HFFc6 (cell line): ENCODE data around the gene ZFYVE28. TPM values are rescaled to one million over a fixed set of nuclear protein-coding genes. Genes with fewer than 3 reads are reported as not detected.
"Not testable (repeated sequence)": the region's sequence is repeated elsewhere in the genome, so short reads cannot be mapped to it uniquely, and the experiment has no call there.

Experiments
- DNase-seq: peaks from one replicate; pipeline ENCODE4 v3.0.0-alpha.2; 2018
- H3K27ac Mint-ChIP-seq: 2 replicates; pipeline ENCODE4 v1.8.0; 2020; ENCODE audit warnings: mild to moderate bottlenecking, mixed read lengths
- H3K27me3 Mint-ChIP-seq: 2 replicates; pipeline ENCODE4 v1.8.0; 2021; ENCODE audit warnings: mild to moderate bottlenecking, moderate library complexity, mixed read lengths; ENCODE audit not compliant: insufficient read depth
- H3K36me3 Mint-ChIP-seq: 2 replicates; pipeline ENCODE4 v1.8.0; 2021; ENCODE audit warnings: low read depth, mixed read lengths
- H3K4me1 Mint-ChIP-seq: 2 replicates; pipeline ENCODE4 v1.8.0; 2020; ENCODE audit warnings: low read depth, mixed read lengths
- H3K4me3 Mint-ChIP-seq: 2 replicates; pipeline ENCODE4 v1.8.0; 2020; ENCODE audit warnings: mild to moderate bottlenecking, moderate library complexity, mixed read lengths
- H3K9me3 Mint-ChIP-seq: 2 replicates; pipeline ENCODE4 v1.8.0; 2020; ENCODE audit warnings: mild to moderate bottlenecking, mixed read lengths
- CTCF ChIP-seq: fragments of 200-600 bp; sonication (generic); IDR thresholded peaks from 2 replicates; pipeline ENCODE4 v1.5.0; 2021; ENCODE audit warnings: antibody characterized with exemption, mild to moderate bottlenecking
- total RNA-seq, 6 experiments: library from RNA; stranded (reverse); fragmentation: NEBNext Ultra II Directional; extraction: Animal tissue kit (Norgen Biotek cat#: 25700); gene quantifications; 2 replicates in 1 of 6; 3 replicates in 5 of 6; pipeline ENCODE4 v1.2.3, GENCODE V29; 2021

The ZFYVE28 gene
- total RNA-seq, 6 experiments from 2014 or later = 1.8 to 5.4 (median 2.2) TPM

- no peaks in the 10 kb centered on the region for H3K36me3 Mint-ChIP-seq
- TF ChIP-seq CTCF = no peak
- no peaks in the 10 kb centered on the region for H3K9me3 Mint-ChIP-seq
- H3K4me3 Mint-ChIP-seq = no peak overlapping the region
- DNase-seq = no peak
- peaks cover 6% of the 10 kb centered on the region for H3K4me1 Mint-ChIP-seq
- H3K27me3 Mint-ChIP-seq = peaks cover 61% of the 10 kb centered on the region
- H3K27ac Mint-ChIP-seq = no peak overlapping the region
Observed at GRCh38 chr4:2387218-2387617, 31.2 kb downstream of the ZFYVE28 start.

- no peak for TF ChIP-seq CTCF
- no peak overlapping the region for H3K4me3 Mint-ChIP-seq
- H3K4me1 Mint-ChIP-seq = peaks cover 6% of the 10 kb centered on the region
- H3K36me3 Mint-ChIP-seq = no peaks in the 10 kb centered on the region
- H3K27ac Mint-ChIP-seq = no peak overlapping the region
- H3K9me3 Mint-ChIP-seq = no peaks in the 10 kb centered on the region
- H3K27me3 Mint-ChIP-seq = peaks cover 61% of the 10 kb centered on the region
- no peak for DNase-seq
Observed at GRCh38 chr4:2386717-2387116, 31.7 kb downstream of the ZFYVE28 start.

GRCh38 chr4:2385516-2385915 lies 32.9 kb downstream of the ZFYVE28 start:
- no peak overlapping the region for H3K4me3 Mint-ChIP-seq
- no peak overlapping the region for H3K27ac Mint-ChIP-seq
- no peaks in the 10 kb centered on the region for H3K4me1 Mint-ChIP-seq
- no peak for DNase-seq
- H3K36me3 Mint-ChIP-seq = no peaks in the 10 kb centered on the region
- TF ChIP-seq CTCF = no peak
- peaks cover 61% of the 10 kb centered on the region for H3K27me3 Mint-ChIP-seq
- peaks cover 6% of the 10 kb centered on the region; the same call in 1 of the 2 replicates for H3K9me3 Mint-ChIP-seq

- Mint-ChIP-seq H3K9me3 (peaks cover 6% of the 10 kb centered on the region; the same call in 1 of the 2 replicates), H3K4me3 (no peak overlapping the region), H3K36me3 (no peaks in the 10 kb centered on the region), H3K4me1 (no peaks in the 10 kb centered on the region), H3K27me3 (peaks cover 64% of the 10 kb centered on the region), H3K27ac (no peak overlapping the region)
- TF ChIP-seq CTCF = no peak
- no peak for DNase-seq
Observed at GRCh38 chr4:2384245-2384644, 34.2 kb downstream of the ZFYVE28 start.

GRCh38 chr4:2383760-2384159 lies 34.7 kb downstream of the ZFYVE28 start:
- Mint-ChIP-seq H3K36me3 (no peaks in the 10 kb centered on the region), H3K27me3 (peaks cover 63% of the 10 kb centered on the region), H3K4me3 (no peak overlapping the region), H3K4me1 (no peaks in the 10 kb centered on the region), H3K27ac (no peak overlapping the region), H3K9me3 (peaks cover 6% of the 10 kb centered on the region; the same call in 1 of the 2 replicates)
- DNase-seq = no peak
- TF ChIP-seq CTCF = no peak

GRCh38 chr4:2383220-2383631 lies 35.2 kb downstream of the ZFYVE28 start:
- not testable (repeated sequence) for H3K27ac Mint-ChIP-seq, H3K4me3 Mint-ChIP-seq, H3K36me3 Mint-ChIP-seq, H3K9me3 Mint-ChIP-seq, H3K4me1 Mint-ChIP-seq, DNase-seq
- peaks cover 62% of the 10 kb centered on the region for H3K27me3 Mint-ChIP-seq

- H3K4me3 Mint-ChIP-seq, H3K36me3 Mint-ChIP-seq, H3K9me3 Mint-ChIP-seq, H3K27ac Mint-ChIP-seq, H3K4me1 Mint-ChIP-seq, DNase-seq: not testable (repeated sequence)
- H3K27me3 Mint-ChIP-seq = peaks cover 62% of the 10 kb centered on the region
Observed at GRCh38 chr4:2382769-2383202, 35.7 kb downstream of the ZFYVE28 start.

GRCh38 chr4:2380589-2380988 lies 37.9 kb downstream of the ZFYVE28 start:
- not testable (repeated sequence) for DNase-seq, H3K4me1 Mint-ChIP-seq, H3K36me3 Mint-ChIP-seq, H3K27ac Mint-ChIP-seq, H3K9me3 Mint-ChIP-seq, H3K4me3 Mint-ChIP-seq
- peaks cover 65% of the 10 kb centered on the region for H3K27me3 Mint-ChIP-seq
